ENCODE data around the gene RIC1. TPM values are rescaled to one million over a fixed set of nuclear protein-coding genes. Genes with fewer than 3 reads are reported as not detected.

The RIC1 gene
- total RNA-seq, 1 experiment from 2014 or later = 23.1 TPM

DNA sequence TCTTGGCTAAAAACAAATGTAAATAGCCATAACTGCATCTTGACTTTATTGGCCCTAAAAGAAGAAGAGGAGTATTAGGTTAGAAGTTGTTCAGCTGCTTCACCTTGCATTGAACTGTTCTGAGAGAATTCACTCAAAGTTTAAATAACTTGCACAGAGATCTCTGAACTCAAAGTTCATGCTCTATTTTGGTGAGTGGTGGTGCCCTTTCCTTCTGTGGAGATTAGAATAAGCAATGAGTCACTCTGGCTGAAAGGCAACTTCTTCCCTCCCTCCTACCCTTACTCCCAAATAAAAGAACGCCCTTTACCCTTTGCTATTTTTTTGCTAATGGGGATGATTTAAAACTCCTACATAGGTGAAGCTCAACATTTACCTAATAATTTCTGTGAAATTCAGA is 155.1 kb downstream of the RIC1 start:
- CTCF ChIA-PET = no interaction called here
- Mint-ChIP-seq H3K27ac (ENCODE audit: low read depth, unreplicated experiment) (no peak overlapping the region), H3K27me3 (ENCODE audit: insufficient read depth, unreplicated experiment) (no peaks in the 10 kb centered on the region), H3K4me3 (ENCODE audit: unreplicated experiment) (no peak overlapping the region), H3K9me3 (ENCODE audit: unreplicated experiment) (peaks cover 7% of the 10 kb centered on the region), H3K36me3 (ENCODE audit: insufficient read depth, unreplicated experiment) (peaks cover 49% of the 10 kb centered on the region), H3K4me1 (ENCODE audit: insufficient read depth, unreplicated experiment) (no peaks in the 10 kb centered on the region)
- DNase-seq (ENCODE audit: unreplicated experiment) = no peak
- BruUV-seq (replicated peaks) = no TSS peak
- intact Hi-C loops (cut with micrococcal nuclease) = no loop called here
- POLR2A ChIA-PET = no interaction called here
- TF ChIP-seq, protein P1, sequence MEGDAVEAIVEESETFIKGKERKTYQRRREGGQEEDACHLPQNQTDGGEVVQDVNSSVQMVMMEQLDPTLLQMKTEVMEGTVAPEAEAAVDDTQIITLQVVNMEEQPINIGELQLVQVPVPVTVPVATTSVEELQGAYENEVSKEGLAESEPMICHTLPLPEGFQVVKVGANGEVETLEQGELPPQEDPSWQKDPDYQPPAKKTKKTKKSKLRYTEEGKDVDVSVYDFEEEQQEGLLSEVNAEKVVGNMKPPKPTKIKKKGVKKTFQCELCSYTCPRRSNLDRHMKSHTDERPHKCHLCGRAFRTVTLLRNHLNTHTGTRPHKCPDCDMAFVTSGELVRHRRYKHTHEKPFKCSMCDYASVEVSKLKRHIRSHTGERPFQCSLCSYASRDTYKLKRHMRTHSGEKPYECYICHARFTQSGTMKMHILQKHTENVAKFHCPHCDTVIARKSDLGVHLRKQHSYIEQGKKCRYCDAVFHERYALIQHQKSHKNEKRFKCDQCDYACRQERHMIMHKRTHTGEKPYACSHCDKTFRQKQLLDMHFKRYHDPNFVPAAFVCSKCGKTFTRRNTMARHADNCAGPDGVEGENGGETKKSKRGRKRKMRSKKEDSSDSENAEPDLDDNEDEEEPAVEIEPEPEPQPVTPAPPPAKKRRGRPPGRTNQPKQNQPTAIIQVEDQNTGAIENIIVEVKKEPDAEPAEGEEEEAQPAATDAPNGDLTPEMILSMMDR (IDR thresholded peaks at IDR 0.05; ENCODE audit: unreplicated experiment) = no peak

DNA sequence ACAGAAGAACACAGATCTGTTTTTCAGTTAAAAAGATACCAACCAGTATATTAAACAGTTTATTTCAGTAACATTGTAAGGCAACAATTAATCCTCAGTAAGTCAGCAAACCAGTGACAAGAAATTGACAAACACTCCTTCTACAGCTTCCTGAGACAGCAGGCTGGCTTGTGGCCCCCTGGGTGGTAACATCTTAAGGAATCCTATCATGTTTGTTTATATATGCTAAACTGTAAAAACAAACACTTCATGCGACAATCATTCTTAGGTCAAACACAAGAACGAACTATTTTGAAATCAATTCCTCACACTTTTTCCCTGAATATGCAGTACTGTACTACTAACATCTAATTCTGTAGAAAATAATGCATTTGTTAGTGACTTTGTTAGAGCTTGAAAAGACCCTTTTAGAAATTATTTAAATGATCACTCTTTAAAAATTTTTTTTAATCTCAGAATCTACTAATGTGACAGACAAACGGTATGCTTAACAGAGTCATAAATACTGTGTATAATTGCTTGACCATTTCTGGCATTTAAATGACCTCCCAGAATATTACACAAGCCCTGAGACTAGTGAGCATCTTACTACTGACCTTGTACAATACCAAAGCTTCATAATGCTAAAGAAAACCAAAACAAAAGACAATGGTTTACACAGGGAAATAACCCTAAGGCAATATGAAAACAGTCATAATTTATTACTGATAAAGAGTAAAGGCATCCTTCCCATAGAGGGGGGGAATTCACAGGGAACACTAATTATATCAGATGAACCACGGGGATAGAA is 155.8 kb downstream of the RIC1 start:
- Mint-ChIP-seq H3K36me3 (ENCODE audit: insufficient read depth, unreplicated experiment) (peaks cover 42% of the 10 kb centered on the region), H3K9me3 (ENCODE audit: unreplicated experiment) (peaks cover 7% of the 10 kb centered on the region), H3K27me3 (ENCODE audit: insufficient read depth, unreplicated experiment) (no peaks in the 10 kb centered on the region), H3K4me1 (ENCODE audit: insufficient read depth, unreplicated experiment) (no peaks in the 10 kb centered on the region), H3K27ac (ENCODE audit: low read depth, unreplicated experiment) (no peak overlapping the region), H3K4me3 (ENCODE audit: unreplicated experiment) (no peak overlapping the region)
- TF ChIP-seq, protein P1 (IDR thresholded peaks at IDR 0.05; ENCODE audit: unreplicated experiment) = no peak
- ChIA-PET POLR2A (no interaction called here), CTCF (interaction anchor here (0.6 kb wide), 1 partner anchor 37 kb away, joined by 3 read pairs; no protein-coding TSS in a partner anchor)
- intact Hi-C loops (cut with micrococcal nuclease) = no loop called here
- no TSS peak for BruUV-seq (replicated peaks)
- no peak for DNase-seq (ENCODE audit: unreplicated experiment)

DNA sequence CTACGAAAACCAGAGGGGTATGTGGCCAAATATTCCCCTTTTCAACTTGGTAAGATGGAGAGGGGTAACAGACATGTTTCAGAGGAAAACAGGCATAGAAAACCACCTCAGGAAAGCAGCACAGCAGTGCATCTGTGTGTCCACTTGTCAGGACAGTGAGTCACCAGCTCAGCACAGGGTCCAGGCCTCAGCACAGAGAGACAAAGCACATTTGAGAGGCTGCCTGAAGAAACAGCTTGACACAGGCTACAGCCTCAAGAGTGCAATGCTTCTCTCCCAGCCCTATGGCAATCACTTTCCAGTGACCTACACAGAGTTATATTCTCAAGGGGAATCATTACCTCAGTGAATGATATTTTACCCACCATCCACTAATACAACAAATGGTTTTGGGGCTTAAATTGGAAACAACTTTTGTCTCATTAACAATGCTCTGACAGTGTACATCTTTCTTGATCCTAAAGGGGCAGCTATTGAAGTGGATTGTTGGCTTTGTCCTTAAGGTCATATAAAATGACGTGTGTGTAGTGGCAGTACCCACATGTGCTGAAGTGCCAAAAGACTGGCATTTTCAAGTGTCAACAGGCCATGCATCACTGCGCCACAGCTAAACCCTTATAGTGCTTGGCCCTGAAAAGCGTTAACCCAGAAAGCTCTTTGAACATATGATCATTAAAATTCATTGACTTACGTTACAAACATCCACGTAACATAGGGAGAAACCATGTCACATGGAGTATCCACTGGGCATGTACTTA is 157.6 kb downstream of the RIC1 start:
- DNase-seq (ENCODE audit: unreplicated experiment) = no peak
- TF ChIP-seq, protein P1 (IDR thresholded peaks at IDR 0.05; ENCODE audit: unreplicated experiment) = no peak
- POLR2A ChIA-PET = interaction anchor here (0.6 to 1.5 kb wide), 2 partner anchors 17 to 986 kb away, joined by 3 read pairs; no protein-coding TSS in a partner anchor
- H3K4me1 Mint-ChIP-seq (ENCODE audit: insufficient read depth, unreplicated experiment) = no peaks in the 10 kb centered on the region
- BruUV-seq (replicated peaks) = no TSS peak
- H3K27me3 Mint-ChIP-seq (ENCODE audit: insufficient read depth, unreplicated experiment) = no peaks in the 10 kb centered on the region
- H3K27ac Mint-ChIP-seq (ENCODE audit: low read depth, unreplicated experiment) = no peak overlapping the region
- peaks cover 37% of the 10 kb centered on the region for H3K36me3 Mint-ChIP-seq (ENCODE audit: insufficient read depth, unreplicated experiment)
- no peak overlapping the region for H3K4me3 Mint-ChIP-seq (ENCODE audit: unreplicated experiment)
- CTCF ChIA-PET = interaction anchor here (0.7 to 1.1 kb wide), 2 partner anchors 37 to 312 kb away, joined by 3 to 4 read pairs; no protein-coding TSS in a partner anchor
- intact Hi-C loops (cut with micrococcal nuclease) = no loop called here
- no peaks in the 10 kb centered on the region for H3K9me3 Mint-ChIP-seq (ENCODE audit: unreplicated experiment)

DNA sequence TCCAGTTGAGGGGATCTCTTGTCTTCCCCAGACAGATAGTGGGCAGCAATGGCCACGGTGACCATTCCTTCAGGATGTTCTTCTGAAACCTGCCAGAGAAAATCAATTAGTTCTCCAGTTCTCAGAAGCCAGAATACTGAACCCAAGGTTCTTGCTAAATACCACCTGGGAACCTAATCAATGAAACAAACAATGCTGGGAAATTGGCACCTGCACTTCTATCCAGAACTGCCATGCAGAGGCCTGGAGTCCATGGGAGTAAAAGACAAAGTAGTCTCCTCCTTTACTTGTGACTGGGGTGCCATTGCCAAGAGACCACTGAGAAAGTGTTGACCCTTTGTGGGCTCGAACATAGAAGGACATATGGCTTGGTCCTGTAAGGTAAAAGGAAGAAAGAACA is 158.3 kb downstream of the RIC1 start:
- no TSS peak for BruUV-seq (replicated peaks)
- TF ChIP-seq, protein P1 (IDR thresholded peaks at IDR 0.05; ENCODE audit: unreplicated experiment) = no peak

More for the DNA sequence above, 158.3 kb downstream of the RIC1 start:
- Mint-ChIP-seq H3K4me3 (ENCODE audit: unreplicated experiment) (no peak overlapping the region), H3K4me1 (ENCODE audit: insufficient read depth, unreplicated experiment) (no peaks in the 10 kb centered on the region), H3K27ac (ENCODE audit: low read depth, unreplicated experiment) (no peak overlapping the region), H3K27me3 (ENCODE audit: insufficient read depth, unreplicated experiment) (no peaks in the 10 kb centered on the region), H3K36me3 (ENCODE audit: insufficient read depth, unreplicated experiment) (peaks cover 34% of the 10 kb centered on the region), H3K9me3 (ENCODE audit: unreplicated experiment) (no peaks in the 10 kb centered on the region)
- intact Hi-C loops (cut with micrococcal nuclease) = no loop called here
- no peak for DNase-seq (ENCODE audit: unreplicated experiment)
- CTCF ChIA-PET = interaction anchor here (1.1 kb wide), 1 partner anchor 38 kb away, joined by 4 read pairs; no protein-coding TSS in a partner anchor
- POLR2A ChIA-PET = interaction anchor here (1.5 kb wide), 1 partner anchor 16 kb away, joined by 3 read pairs; no protein-coding TSS in a partner anchor
